Activated CD8-positive, alpha-beta memory T cell treated with anti-CD3 and anti-CD28 coated beads for 36 hours (primary cell): ENCODE data around the gene DIP2A. TPM values are rescaled to one million over a fixed set of nuclear protein-coding genes. Genes with fewer than 3 reads are reported as not detected.
"Not testable (repeated sequence)": the region's sequence is repeated elsewhere in the genome, so short reads cannot be mapped to it uniquely, and the experiment has no call there.

ENCODE experiments used
- CTCF ChIA-PET: fragments of 350-600 bp; sonication (Branson Sonifier 250); formaldehyde crosslinking; loops from one replicate; lab custom pipeline; 2021; ENCODE audit warnings: antibody characterized with exemption; lab: Charles Lee
- POLR2A ChIA-PET: fragments of 350-600 bp; sonication (Branson Sonifier 250); formaldehyde crosslinking; loops from one replicate; lab custom pipeline; 2021; ENCODE audit warnings: antibody characterized with exemption; lab: Charles Lee
- total RNA-seq, 2 experiments: library from RNA; stranded (reverse); gene quantifications; one replicate each; pipeline ENCODE4 v1.2.3, GENCODE V29; 2021

Gene DIP2A
- total RNA-seq, 2 experiments from 2014 or later = 26.9 to 28.5 TPM

GRCh38 chr21:46438241-46438640, 20.4 kb upstream of the DIP2A start:
- CTCF ChIA-PET = interaction anchor here (0.7 kb wide), 2 partner anchors 29 to 56 kb away, joined by 3 read pairs; no protein-coding TSS in a partner anchor
- POLR2A ChIA-PET = no interaction called here

- POLR2A ChIA-PET = no interaction called here
- CTCF ChIA-PET = no interaction called here
Measured at GRCh38 chr21:46439906-46440305, 18.8 kb upstream of the DIP2A start.

GRCh38 chr21:46441331-46441730, 17.4 kb upstream of the DIP2A start:
- POLR2A ChIA-PET = no interaction called here
- CTCF ChIA-PET = no interaction called here

- CTCF ChIA-PET = no interaction called here
- POLR2A ChIA-PET = no interaction called here
Measured at GRCh38 chr21:46441961-46442498, 16.7 kb upstream of the DIP2A start.

GRCh38 chr21:46442938-46443337, 15.8 kb upstream of the DIP2A start:
- CTCF ChIA-PET = no interaction called here
- POLR2A ChIA-PET = no interaction called here

- POLR2A ChIA-PET = interaction anchor here (0.8 kb wide), 1 partner anchor 14 kb away, joined by 3 read pairs; no protein-coding TSS in a partner anchor
Measured at GRCh38 chr21:46443910-46444309, 14.8 kb upstream of the DIP2A start.

GRCh38 chr21:46448108-46448507, 10.6 kb upstream of the DIP2A start:
- POLR2A ChIA-PET = no interaction called here
- CTCF ChIA-PET = no interaction called here

More at GRCh38 chr21:46443910-46444309, 14.8 kb upstream of the DIP2A start:
- CTCF ChIA-PET = no interaction called here

GRCh38 chr21:46448855-46449254, 9.8 kb upstream of the DIP2A start:
- CTCF ChIA-PET, POLR2A ChIA-PET: not testable (repeated sequence)

- CTCF ChIA-PET = no interaction called here
- POLR2A ChIA-PET = interaction anchor here (0.6 kb wide), 1 partner anchor 807 kb away, joined by 8 read pairs; no protein-coding TSS in a partner anchor
Measured at GRCh38 chr21:46452710-46453109, 6.0 kb upstream of the DIP2A start.

- POLR2A ChIA-PET = no interaction called here
- CTCF ChIA-PET = no interaction called here
Measured at GRCh38 chr21:46454142-46454541, 4.5 kb upstream of the DIP2A start.

GRCh38 chr21:46454634-46455390, 3.9 kb upstream of the DIP2A start:
- POLR2A ChIA-PET = no interaction called here

GRCh38 chr21:46455575-46456385, 2.9 kb upstream of the DIP2A start:
- POLR2A ChIA-PET = interaction anchor here (0.6 kb wide), 1 partner anchor 141 kb away, joined by 3 read pairs; no protein-coding TSS in a partner anchor
- CTCF ChIA-PET = interaction anchor here (0.6 kb wide), 1 partner anchor 152 kb away, joined by 3 read pairs; no protein-coding TSS in a partner anchor

More at GRCh38 chr21:46454634-46455390, 3.9 kb upstream of the DIP2A start:
- CTCF ChIA-PET = no interaction called here

- ChIA-PET POLR2A (interaction anchor here (2.8 kb wide), 1 partner anchor 31 kb away, joined by 13 read pairs; no protein-coding TSS in a partner anchor), CTCF (interaction anchor here (1.4 kb wide), 1 partner anchor 102 kb away, joined by 4 read pairs; no protein-coding TSS in a partner anchor)
Measured at GRCh38 chr21:46456750-46457149, 1.9 kb upstream of the DIP2A start.

- CTCF ChIA-PET = interaction anchor here (0.6 to 1.4 kb wide), 5 partner anchors 11 to 182 kb away, joined by 3 to 4 read pairs (median 3); no protein-coding TSS in a partner anchor
- POLR2A ChIA-PET = interaction anchor here (1.2 to 2.8 kb wide), 2 partner anchors 14 to 32 kb away, joined by 3 to 13 read pairs; no protein-coding TSS in a partner anchor
Measured at GRCh38 chr21:46457801-46458314, 833 bp upstream of the DIP2A start.

GRCh38 chr21:46459024-46459355, 299 bp downstream of the DIP2A start:
- CTCF ChIA-PET = no interaction called here
- POLR2A ChIA-PET = interaction anchor here (0.6 to 2.8 kb wide), 5 partner anchors 34 to 177 kb away, joined by 3 to 13 read pairs (median 3); no protein-coding TSS in a partner anchor

GRCh38 chr21:46459356-46460112, 843 bp downstream of the DIP2A start:
- POLR2A ChIA-PET = interaction anchor here (0.6 to 2.8 kb wide), 6 partner anchors 34 to 316 kb away, joined by 3 to 13 read pairs (median 3); no protein-coding TSS in a partner anchor
- CTCF ChIA-PET = no interaction called here

- CTCF ChIA-PET = interaction anchor here (0.7 kb wide), 1 partner anchor 104 kb away, joined by 3 read pairs; no protein-coding TSS in a partner anchor
- POLR2A ChIA-PET = no interaction called here
Measured at GRCh38 chr21:46461909-46462308, 3.2 kb downstream of the DIP2A start.

- CTCF ChIA-PET, POLR2A ChIA-PET: not testable (repeated sequence)
Measured at GRCh38 chr21:46465153-46465552, 6.5 kb downstream of the DIP2A start.
